Activated CD4-positive, CD25-positive, alpha-beta regulatory T cell treated with anti-CD3 and anti-CD28 coated beads, Interleukin-2, amount 50 U/mL, for 16 hours (primary cell): ENCODE measurements around the gene LRRN2.

Experiments
- DNase-seq: peaks from one replicate; pipeline ENCODE4 v3.0.0-alpha.2; 2020; ENCODE audit warnings: low read depth, low spot score

Gene LRRN2

GRCh38 chr1:204663644-204664383, 21.7 kb downstream of the LRRN2 start:
- DNase-seq: no peak

GRCh38 chr1:204662530-204662929, 23.0 kb downstream of the LRRN2 start:
- DNase-seq: no peak

GRCh38 chr1:204660509-204660908, 25.0 kb downstream of the LRRN2 start:
- no peak for DNase-seq

GRCh38 chr1:204659056-204659455, 26.5 kb downstream of the LRRN2 start:
- no peak for DNase-seq

- no peak for DNase-seq
Observed at GRCh38 chr1:204658295-204658694, 27.2 kb downstream of the LRRN2 start.

- no peak for DNase-seq
Observed at GRCh38 chr1:204653590-204654340, 31.8 kb downstream of the LRRN2 start.

GRCh38 chr1:204652497-204652896, 33.0 kb downstream of the LRRN2 start:
- no peak for DNase-seq

- DNase-seq: no peak
Observed at GRCh38 chr1:204651843-204652421, 33.6 kb downstream of the LRRN2 start.

GRCh38 chr1:204650911-204651570, 34.5 kb downstream of the LRRN2 start:
- no peak for DNase-seq

GRCh38 chr1:204649721-204650521, 35.6 kb downstream of the LRRN2 start:
- no peak for DNase-seq

- no peak for DNase-seq
Observed at GRCh38 chr1:204648576-204648975, 37.0 kb downstream of the LRRN2 start.

GRCh38 chr1:204647805-204648153, 37.8 kb downstream of the LRRN2 start:
- no peak for DNase-seq

- DNase-seq: no peak
Observed at GRCh38 chr1:204647114-204647804, 38.3 kb downstream of the LRRN2 start.

- DNase-seq: no peak
Observed at GRCh38 chr1:204645666-204646065, 39.9 kb downstream of the LRRN2 start.

GRCh38 chr1:204645251-204645650, 40.3 kb downstream of the LRRN2 start:
- no peak for DNase-seq

- no peak for DNase-seq
Observed at GRCh38 chr1:204643503-204643902, 42.0 kb downstream of the LRRN2 start.

- no peak for DNase-seq
Observed at GRCh38 chr1:204641936-204642335, 43.6 kb downstream of the LRRN2 start.

- DNase-seq: no peak
Observed at GRCh38 chr1:204641455-204641854, 44.1 kb downstream of the LRRN2 start.

- DNase-seq: no peak
Observed at GRCh38 chr1:204640578-204640977, 45.0 kb downstream of the LRRN2 start.

- DNase-seq: no peak
Observed at GRCh38 chr1:204634260-204634910, 51.2 kb downstream of the LRRN2 start.
